GM12872 (cell line): Measurements from ENCODE around the gene EFNA4.

Experiments
- CTCF ChIP-seq: IDR thresholded peaks from 3 replicates; pipeline ENCODE4 v1.5.1; 2011; ENCODE audit warnings: low read depth, mild to moderate bottlenecking, low read length, moderate library complexity; ENCODE audit not compliant: insufficient read depth

The EFNA4 gene

GRCh38 chr1:155035936-155036335 lies 27.6 kb upstream of the EFNA4 start:
- TF ChIP-seq CTCF, result no peak

GRCh38 chr1:155037043-155037442 lies 26.5 kb upstream of the EFNA4 start:
- no peak for TF ChIP-seq CTCF

- TF ChIP-seq CTCF, result no peak
These were observed 25.6 kb upstream of the EFNA4 start for GRCh38 chr1:155037851-155038441.

GRCh38 chr1:155038602-155039307 lies 24.8 kb upstream of the EFNA4 start:
- no peak for TF ChIP-seq CTCF

GRCh38 chr1:155039308-155039669 lies 24.3 kb upstream of the EFNA4 start:
- no peak for TF ChIP-seq CTCF

- TF ChIP-seq CTCF, result no peak
These were observed 23.0 kb upstream of the EFNA4 start for GRCh38 chr1:155040358-155041093.

- no peak for TF ChIP-seq CTCF
These were observed 20.8 kb upstream of the EFNA4 start for GRCh38 chr1:155042789-155043188.
